ENCODE data around the gene NPBWR2.

Gene NPBWR2

DNA sequence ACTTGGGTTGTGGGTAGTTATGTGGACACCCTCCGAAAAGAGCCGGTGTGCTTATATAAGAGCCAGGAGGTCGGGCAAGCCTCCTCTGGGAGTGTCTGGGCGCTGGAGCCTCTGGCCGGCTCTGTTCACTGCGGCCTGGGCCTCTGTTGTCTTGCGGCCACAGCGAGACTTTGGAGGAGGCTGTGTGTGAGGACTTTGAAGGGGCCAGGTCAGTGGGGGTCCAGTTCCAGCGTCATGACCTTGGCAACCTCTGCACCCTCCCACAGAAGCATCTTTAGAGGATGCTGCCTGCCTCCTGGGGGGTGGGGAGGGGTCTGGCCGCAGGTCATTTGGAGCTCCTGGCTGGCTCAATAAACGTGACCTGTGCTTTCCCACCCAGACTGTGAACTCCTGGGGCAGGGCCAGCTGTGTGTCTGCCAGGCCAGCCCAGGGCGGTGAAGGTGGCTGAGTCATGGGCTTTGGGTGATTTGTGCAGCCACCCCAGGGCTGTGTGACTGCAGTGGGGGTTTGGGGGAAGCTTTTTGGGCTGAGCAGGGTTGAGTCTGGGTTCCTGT lies 43.1 kb downstream of the NPBWR2 start:
- TF ChIP-seq, protein P1, sequence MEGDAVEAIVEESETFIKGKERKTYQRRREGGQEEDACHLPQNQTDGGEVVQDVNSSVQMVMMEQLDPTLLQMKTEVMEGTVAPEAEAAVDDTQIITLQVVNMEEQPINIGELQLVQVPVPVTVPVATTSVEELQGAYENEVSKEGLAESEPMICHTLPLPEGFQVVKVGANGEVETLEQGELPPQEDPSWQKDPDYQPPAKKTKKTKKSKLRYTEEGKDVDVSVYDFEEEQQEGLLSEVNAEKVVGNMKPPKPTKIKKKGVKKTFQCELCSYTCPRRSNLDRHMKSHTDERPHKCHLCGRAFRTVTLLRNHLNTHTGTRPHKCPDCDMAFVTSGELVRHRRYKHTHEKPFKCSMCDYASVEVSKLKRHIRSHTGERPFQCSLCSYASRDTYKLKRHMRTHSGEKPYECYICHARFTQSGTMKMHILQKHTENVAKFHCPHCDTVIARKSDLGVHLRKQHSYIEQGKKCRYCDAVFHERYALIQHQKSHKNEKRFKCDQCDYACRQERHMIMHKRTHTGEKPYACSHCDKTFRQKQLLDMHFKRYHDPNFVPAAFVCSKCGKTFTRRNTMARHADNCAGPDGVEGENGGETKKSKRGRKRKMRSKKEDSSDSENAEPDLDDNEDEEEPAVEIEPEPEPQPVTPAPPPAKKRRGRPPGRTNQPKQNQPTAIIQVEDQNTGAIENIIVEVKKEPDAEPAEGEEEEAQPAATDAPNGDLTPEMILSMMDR (conservative IDR thresholded peaks at IDR 0.05): no peak
- TF ChIP-seq ZFX (IDR thresholded peaks at IDR 0.05): no peak
- no peak overlapping the region; the same call in 1 of the 2 replicates for H3K27ac ChIP-seq

DNA sequence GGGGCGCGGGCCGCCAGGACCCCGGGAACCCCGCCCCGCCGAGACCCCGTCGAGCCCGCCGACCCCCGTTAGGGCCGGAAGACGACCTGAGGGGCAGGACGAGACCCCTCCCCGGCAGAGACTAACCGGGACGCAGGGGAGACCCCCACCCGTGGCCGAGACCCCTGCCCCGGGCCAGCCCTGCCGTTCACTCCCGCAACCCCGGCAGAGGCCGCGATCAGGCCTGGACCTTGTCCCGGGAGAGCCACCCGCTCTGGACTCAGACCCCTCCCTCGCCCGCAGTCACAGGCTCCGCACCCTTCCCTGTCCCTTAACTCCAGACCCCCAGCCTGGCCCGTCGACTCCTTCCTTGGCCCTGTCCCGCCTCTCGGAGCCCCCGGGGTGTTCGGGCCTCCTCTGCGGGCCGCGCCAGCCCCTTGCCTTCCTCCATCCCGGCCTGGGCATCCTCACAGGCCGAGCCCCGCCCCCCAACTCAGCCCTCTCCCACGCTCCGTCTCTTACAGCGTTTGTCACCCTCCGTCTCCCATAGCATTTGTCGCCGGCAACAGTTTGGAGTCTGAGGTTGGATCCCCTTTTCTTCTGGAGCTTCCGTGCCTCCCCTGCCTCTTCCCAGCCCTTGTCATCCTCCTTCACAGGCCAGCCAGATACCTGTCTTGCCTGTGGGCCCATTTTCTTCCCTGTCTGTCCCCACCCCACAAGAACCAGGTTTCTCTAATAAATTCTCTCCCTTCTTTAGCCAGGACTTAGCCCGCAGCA lies 43.8 kb downstream of the NPBWR2 start:
- peak overlapping the region; percentile 67 for H3K27ac ChIP-seq

DNA sequence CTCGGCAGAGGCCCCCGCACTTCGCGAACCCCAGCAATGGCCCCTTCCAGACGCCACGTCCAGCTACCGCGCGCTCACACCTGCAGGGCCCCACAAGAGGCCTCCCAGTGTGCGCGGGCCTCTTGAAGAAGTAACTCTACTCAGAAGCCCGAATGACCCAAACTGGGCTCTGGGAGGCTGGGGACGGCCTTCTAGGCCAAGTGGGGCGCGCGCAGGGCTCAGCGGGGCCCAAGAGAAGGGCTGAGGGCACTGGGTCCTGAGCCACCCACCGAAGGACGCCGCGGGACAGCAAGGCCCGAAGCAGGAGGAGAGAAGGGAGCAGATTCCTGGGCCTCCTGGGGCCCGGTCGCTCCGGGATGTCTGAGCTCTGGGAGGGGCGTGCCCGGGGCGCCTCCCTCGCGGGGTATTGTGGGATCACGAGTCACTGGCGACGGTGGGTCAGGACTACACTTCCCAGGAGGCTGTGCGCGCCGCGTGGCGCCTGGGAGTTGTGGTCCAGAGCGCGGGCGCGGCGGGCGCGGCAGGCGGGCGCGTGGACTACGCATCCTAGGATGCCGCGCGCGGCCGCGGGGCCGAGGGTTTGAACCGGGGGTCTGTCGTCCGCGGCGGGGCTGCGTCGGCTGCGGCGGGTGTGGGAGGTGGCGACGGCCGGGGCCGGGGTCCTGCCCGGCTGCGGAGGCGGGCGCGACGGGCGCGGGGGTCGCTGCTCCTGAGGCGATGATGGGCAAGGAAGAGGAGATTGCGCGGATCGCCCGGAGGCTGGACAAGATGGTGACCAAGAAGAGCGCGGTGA lies 44.6 kb downstream of the NPBWR2 start, which contains the start of gene TCEA2:
TCEA2 (plus strand) TSS at position 603 of the 793 bp plus-strand sequence; CDS start at position 718, 115 bp downstream.
- H3K27ac ChIP-seq: peak within 1 kb of the TSS; percentile 67

More for the DNA sequence above, 43.8 kb downstream of the NPBWR2 start:
- TF ChIP-seq, protein P1 (conservative IDR thresholded peaks at IDR 0.05): no peak
- no peak for TF ChIP-seq ZFX (IDR thresholded peaks at IDR 0.05)

DNA sequence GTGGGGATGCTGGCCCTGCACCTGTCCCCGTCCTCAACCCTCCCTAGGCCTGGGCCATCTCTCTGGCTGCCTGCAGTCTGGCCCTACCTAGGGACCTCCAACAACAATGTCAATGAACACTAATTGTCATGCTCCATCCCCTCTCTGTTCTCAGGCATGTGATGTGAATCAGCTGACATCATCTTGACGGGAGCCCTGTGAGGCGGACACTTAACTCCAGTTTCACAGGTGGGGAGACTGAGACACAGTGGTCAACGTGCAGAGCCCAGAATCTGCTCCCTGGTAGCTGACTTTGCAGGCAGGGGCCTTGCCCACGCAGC lies 45.1 kb downstream of the NPBWR2 start:
- TF ChIP-seq, protein P1 (conservative IDR thresholded peaks at IDR 0.05): no peak
- no peak for TF ChIP-seq ZFX (IDR thresholded peaks at IDR 0.05)
- peak overlapping the region; percentile 67 for H3K27ac ChIP-seq

More for the DNA sequence above, 44.6 kb downstream of the NPBWR2 start, which contains the start of gene TCEA2:
- TF ChIP-seq ZFX (IDR thresholded peaks at IDR 0.05): peak; percentile 86; the same call in 1 of the 2 replicates
- TF ChIP-seq, protein P1 (conservative IDR thresholded peaks at IDR 0.05): no peak

DNA sequence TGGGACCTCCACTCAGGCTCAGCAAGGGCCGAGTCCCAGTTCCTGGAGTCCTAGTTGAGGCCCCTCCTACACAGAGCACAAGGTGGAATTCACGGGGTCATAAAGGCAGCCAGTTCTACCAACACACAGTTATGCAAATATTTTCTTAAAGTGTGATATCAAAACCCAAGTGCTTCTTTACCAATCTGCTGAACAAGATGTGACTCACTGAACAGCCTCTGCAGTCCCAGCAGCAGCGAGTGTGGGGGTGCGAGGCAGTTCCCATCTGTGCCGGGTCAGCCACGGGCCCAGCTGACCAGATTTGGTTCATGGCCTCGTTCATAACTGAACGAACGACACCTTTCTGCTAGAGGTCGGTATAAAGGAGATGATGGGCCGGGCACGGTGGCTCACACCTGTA lies 48.8 kb downstream of the NPBWR2 start:
- H3K27ac ChIP-seq: no peak overlapping the region
- TF ChIP-seq ZFX (IDR thresholded peaks at IDR 0.05): no peak
- TF ChIP-seq, protein P1 (conservative IDR thresholded peaks at IDR 0.05): no peak

DNA sequence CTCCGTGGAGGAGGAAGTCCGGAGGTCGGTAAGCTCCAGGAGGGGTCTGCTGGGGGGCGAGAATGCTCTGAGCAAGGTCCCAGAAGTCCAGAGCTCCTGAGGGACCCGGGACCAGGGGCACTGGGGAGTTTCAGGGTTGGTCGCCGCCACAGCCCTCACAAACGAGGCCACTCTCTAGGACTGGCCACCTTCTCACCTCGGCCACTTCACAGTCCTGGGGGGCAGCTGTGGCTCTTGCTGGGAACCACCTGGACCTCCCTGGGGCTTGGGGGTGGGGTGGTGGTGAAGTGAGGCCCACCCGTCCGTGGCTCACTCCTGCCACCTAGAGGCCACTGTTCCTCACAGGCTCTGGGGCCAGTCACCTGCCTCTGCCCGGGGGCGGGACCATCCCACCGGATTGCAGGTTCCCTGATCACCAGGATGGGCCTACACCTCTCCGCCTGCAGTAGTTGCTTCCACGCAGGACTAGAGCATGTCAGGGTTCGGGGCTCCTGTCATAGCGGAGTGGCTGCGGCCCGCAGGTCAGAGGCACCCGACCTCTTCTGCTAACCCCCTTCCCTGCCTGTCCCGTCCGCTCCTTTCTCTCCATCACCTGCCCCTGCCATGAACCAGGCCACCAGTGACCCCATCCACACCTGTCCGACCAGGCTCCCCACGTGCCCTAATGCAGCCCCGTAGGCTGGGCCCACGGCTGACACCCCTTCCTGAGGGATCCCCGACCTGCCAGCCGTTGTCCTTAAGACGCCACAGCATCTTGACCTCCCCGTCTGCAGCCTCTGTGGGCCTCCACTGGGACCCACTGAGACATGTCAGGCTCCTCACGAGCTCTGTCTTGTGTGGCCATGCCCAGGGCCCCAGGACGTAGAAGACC lies 49.5 kb downstream of the NPBWR2 start:
- no peak overlapping the region for H3K27ac ChIP-seq
- TF ChIP-seq ZFX (IDR thresholded peaks at IDR 0.05): no peak
- TF ChIP-seq, protein P1 (conservative IDR thresholded peaks at IDR 0.05): peak; percentile 96
